ENCODE results near the gene SMTN.

Gene SMTN

DNA sequence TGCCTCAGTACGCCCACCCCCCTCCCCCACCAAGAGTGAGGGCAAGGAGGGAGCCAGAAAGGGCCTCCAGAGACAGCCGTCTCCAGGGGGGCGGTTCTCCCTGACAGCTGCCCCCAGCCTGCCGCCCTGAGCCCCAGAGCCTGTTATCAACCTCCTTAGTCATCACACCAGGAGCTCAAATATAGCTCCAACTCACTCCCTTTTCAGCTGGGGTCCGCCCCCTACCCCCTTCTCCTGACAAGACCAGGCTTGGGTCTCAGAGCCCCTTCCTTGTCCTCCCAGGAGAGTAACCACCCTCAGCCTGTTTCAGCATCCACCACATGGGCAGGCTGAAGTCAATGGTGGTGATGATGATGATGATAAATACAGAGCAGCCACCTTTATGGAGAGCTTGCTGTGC is 39.1 kb downstream of the SMTN start:
- no peak for TF ChIP-seq POLR2AphosphoS5 (IDR thresholded peaks at IDR 0.05; ENCODE audit: low read depth)
- no peak for TF ChIP-seq SPI1 (IDR thresholded peaks at IDR 0.05; ENCODE audit: borderline replicate concordance, low read depth)
- TF ChIP-seq GABPA (IDR thresholded peaks at IDR 0.05; ENCODE audit: low read depth): no peak
- TF ChIP-seq, protein P1, sequence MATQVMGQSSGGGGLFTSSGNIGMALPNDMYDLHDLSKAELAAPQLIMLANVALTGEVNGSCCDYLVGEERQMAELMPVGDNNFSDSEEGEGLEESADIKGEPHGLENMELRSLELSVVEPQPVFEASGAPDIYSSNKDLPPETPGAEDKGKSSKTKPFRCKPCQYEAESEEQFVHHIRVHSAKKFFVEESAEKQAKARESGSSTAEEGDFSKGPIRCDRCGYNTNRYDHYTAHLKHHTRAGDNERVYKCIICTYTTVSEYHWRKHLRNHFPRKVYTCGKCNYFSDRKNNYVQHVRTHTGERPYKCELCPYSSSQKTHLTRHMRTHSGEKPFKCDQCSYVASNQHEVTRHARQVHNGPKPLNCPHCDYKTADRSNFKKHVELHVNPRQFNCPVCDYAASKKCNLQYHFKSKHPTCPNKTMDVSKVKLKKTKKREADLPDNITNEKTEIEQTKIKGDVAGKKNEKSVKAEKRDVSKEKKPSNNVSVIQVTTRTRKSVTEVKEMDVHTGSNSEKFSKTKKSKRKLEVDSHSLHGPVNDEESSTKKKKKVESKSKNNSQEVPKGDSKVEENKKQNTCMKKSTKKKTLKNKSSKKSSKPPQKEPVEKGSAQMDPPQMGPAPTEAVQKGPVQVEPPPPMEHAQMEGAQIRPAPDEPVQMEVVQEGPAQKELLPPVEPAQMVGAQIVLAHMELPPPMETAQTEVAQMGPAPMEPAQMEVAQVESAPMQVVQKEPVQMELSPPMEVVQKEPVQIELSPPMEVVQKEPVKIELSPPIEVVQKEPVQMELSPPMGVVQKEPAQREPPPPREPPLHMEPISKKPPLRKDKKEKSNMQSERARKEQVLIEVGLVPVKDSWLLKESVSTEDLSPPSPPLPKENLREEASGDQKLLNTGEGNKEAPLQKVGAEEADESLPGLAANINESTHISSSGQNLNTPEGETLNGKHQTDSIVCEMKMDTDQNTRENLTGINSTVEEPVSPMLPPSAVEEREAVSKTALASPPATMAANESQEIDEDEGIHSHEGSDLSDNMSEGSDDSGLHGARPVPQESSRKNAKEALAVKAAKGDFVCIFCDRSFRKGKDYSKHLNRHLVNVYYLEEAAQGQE (IDR thresholded peaks at IDR 0.05; ENCODE audit: insufficient replicate concordance, low read depth): no peak
- TF ChIP-seq, protein P2, sequence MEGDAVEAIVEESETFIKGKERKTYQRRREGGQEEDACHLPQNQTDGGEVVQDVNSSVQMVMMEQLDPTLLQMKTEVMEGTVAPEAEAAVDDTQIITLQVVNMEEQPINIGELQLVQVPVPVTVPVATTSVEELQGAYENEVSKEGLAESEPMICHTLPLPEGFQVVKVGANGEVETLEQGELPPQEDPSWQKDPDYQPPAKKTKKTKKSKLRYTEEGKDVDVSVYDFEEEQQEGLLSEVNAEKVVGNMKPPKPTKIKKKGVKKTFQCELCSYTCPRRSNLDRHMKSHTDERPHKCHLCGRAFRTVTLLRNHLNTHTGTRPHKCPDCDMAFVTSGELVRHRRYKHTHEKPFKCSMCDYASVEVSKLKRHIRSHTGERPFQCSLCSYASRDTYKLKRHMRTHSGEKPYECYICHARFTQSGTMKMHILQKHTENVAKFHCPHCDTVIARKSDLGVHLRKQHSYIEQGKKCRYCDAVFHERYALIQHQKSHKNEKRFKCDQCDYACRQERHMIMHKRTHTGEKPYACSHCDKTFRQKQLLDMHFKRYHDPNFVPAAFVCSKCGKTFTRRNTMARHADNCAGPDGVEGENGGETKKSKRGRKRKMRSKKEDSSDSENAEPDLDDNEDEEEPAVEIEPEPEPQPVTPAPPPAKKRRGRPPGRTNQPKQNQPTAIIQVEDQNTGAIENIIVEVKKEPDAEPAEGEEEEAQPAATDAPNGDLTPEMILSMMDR (IDR thresholded peaks at IDR 0.05; ENCODE audit: insufficient read depth, low read length): no peak
- no peaks in the 10 kb centered on the region for H3K27me3 ChIP-seq (ENCODE audit: insufficient read depth, poor library complexity, severe bottlenecking)
- no peak for DNase-seq (ENCODE audit: low read depth in 1 of 2, low spot score in 1 of 2)
- H3K4me3 ChIP-seq (replicated peaks; ENCODE audit: insufficient read depth, low read length): no peak overlapping the region
- H3K27ac ChIP-seq (replicated peaks): no peak overlapping the region

DNA sequence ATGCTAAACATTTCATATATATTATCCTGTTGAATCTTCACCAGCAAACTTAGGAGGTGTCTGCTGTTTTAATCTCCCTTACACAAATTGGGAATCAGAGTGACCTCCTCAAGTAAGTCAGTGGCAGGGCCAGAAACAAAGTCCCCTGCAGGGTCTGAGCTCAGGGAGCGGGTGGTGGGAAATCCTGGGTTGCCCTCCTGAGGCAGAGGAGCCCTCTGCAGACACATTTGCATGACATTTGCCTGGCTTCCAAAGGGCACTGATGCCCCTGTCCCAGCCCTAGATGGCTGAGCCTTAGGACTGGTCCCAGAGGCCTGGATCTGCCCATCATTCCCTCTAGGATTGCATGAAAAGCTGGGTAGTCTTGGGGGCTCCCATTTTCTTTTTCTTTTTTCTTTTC is 39.5 kb downstream of the SMTN start:
- no peak overlapping the region for H3K27ac ChIP-seq (replicated peaks)
- no peaks in the 10 kb centered on the region for H3K27me3 ChIP-seq (ENCODE audit: insufficient read depth, poor library complexity, severe bottlenecking)
- TF ChIP-seq, protein P1 (IDR thresholded peaks at IDR 0.05; ENCODE audit: insufficient replicate concordance, low read depth): no peak
- TF ChIP-seq SPI1 (IDR thresholded peaks at IDR 0.05; ENCODE audit: borderline replicate concordance, low read depth) (no peak), POLR2AphosphoS5 (IDR thresholded peaks at IDR 0.05; ENCODE audit: low read depth) (no peak), GABPA (IDR thresholded peaks at IDR 0.05; ENCODE audit: low read depth) (no peak)
- TF ChIP-seq, protein P2 (IDR thresholded peaks at IDR 0.05; ENCODE audit: insufficient read depth, low read length): no peak
- no peak for DNase-seq (ENCODE audit: low read depth in 1 of 2, low spot score in 1 of 2)
- no peak overlapping the region for H3K4me3 ChIP-seq (replicated peaks; ENCODE audit: insufficient read depth, low read length)

DNA sequence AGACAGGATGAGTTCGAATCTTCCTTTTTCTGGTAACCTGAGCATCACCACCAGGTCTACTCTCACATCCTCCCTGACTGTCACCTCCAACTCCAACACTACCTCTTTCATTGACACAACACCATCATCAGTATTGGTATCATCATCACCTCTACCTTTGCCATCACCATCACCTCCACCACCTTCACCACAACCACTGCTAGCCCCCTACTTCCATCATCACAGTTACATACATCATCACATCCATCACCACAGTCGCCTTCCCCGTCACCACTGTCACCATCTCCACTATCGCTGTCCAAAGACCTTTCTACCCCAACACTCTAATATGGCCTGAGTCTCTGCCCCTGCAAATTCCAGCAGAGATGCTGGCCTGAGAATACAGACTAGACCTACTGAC is 40.3 kb downstream of the SMTN start:
- no peak overlapping the region for H3K27ac ChIP-seq (replicated peaks)
- DNase-seq (ENCODE audit: low read depth in 1 of 2, low spot score in 1 of 2): no peak
- no peak for TF ChIP-seq SPI1 (IDR thresholded peaks at IDR 0.05; ENCODE audit: borderline replicate concordance, low read depth)
- TF ChIP-seq POLR2AphosphoS5 (IDR thresholded peaks at IDR 0.05; ENCODE audit: low read depth): no peak
- no peak for TF ChIP-seq GABPA (IDR thresholded peaks at IDR 0.05; ENCODE audit: low read depth)
- H3K4me3 ChIP-seq (replicated peaks; ENCODE audit: insufficient read depth, low read length): no peak overlapping the region
- H3K27me3 ChIP-seq (ENCODE audit: insufficient read depth, poor library complexity, severe bottlenecking): no peaks in the 10 kb centered on the region

DNA sequence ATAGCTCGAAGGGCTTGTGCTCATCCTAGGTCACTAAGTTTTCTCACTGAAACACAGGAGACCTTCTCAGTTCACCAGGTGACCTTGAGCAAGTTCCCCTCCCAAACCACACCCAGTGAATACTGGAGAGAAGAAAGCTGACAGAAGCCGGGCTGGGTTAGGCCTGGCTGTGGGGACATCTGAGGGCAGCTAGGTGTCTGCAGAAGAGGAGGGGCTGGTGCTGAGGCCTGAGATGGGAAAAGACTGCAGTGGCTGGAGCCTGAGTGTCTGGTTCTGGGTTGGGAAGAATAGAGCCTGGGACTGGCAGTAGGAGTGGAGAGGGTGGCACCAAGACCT is 41.0 kb downstream of the SMTN start:
- TF ChIP-seq, protein P1 (IDR thresholded peaks at IDR 0.05; ENCODE audit: insufficient replicate concordance, low read depth): no peak
- TF ChIP-seq POLR2AphosphoS5 (IDR thresholded peaks at IDR 0.05; ENCODE audit: low read depth) (no peak), GABPA (IDR thresholded peaks at IDR 0.05; ENCODE audit: low read depth) (no peak), SPI1 (IDR thresholded peaks at IDR 0.05; ENCODE audit: borderline replicate concordance, low read depth) (no peak)
- TF ChIP-seq, protein P2 (IDR thresholded peaks at IDR 0.05; ENCODE audit: insufficient read depth, low read length): no peak
- no peak for DNase-seq (ENCODE audit: low read depth in 1 of 2, low spot score in 1 of 2)
- H3K27me3 ChIP-seq (ENCODE audit: insufficient read depth, poor library complexity, severe bottlenecking): no peaks in the 10 kb centered on the region
- H3K27ac ChIP-seq (replicated peaks): no peak overlapping the region
- H3K4me3 ChIP-seq (replicated peaks; ENCODE audit: insufficient read depth, low read length): no peak overlapping the region

Data from HL-60 (cell line).